GM21360 (cell line): ENCODE data around the gene RBFOX2.
"Not testable (repeated sequence)": the region's sequence is repeated elsewhere in the genome, so short reads cannot be mapped to it uniquely, and the experiment has no call there.

Experiments
- ATAC-seq: cut with Tn5 transposase; IDR thresholded peaks from one replicate; pipeline ENCODE4 v1.9.1; 2021; ENCODE audit warnings: mild to moderate bottlenecking, moderate library complexity; ENCODE audit not compliant: unreplicated experiment

Gene RBFOX2

DNA sequence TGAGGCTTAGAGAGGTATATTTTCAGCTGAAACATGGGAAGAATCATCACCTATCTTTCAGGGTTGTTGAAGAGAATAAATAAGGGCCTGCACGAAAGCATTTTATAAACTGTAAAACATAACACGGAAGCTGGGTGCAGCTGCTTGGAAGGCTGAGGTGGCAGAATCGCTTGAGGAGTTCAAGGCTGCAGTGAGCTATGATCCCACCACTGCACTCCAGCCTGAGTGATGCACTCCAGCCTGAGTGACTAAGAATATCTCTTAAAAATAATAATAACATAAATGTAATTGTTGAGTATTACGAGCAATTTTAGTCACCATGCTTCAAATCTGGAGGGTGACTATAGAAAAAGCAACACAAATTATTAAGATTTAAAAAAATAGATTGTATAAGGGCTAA, 16.3 kb downstream of the RBFOX2 start:
- no peak for ATAC-seq

DNA sequence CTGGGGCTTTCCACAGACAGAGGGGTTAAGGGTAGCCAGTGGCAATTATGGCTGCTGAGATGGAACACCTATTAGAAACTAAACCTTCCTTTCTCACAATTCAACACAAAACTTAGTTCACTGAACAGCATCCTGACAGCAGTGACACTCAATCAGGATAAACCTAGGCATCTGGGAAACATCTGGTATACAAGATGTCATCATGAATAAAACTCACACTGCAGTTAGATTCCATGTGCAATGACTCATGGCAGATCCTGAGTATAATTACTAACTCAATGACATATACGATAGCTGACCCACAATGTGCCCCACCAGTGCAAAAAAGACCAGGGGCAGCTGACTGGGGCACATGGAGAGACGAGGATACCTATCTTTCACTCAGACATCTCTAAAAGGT, 17.7 kb downstream of the RBFOX2 start:
- ATAC-seq, result no peak

DNA sequence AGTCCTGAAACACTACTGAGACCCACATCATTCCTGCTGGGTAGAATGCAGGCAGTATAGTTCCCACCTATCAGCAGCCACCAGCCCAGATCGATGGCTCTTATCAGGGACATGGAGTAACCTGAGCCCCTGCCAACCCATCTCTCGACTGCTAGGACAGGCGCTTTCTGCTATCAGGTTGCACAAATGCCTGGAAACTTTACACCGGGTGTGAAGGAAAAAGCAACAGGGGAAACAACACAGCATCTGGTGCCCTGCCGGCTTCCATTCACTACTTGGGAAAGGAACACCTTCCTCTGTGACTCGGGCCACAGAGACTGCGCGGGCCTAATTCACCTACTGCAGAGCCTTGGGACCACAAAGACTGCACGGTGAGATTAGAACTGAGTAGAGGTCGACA, 18.5 kb downstream of the RBFOX2 start:
- no peak for ATAC-seq

DNA sequence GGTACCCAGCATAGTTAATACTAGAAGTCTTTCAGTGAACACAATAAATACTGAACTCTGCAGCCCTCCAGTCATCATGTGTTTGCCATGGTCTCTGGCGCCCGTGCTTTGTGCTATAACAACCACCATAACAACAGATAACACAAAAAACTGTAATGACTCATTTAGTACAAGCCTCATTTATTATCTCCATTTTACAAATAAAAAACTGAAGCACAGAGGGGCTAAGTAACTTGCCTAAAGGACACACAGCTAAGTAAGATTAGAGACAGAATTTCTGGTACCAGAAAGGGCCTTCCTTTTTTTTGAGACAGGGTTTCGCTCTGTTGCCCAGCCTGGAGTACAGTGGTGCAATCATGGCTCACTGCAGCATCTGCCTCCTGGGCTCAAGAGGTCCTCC, 19.5 kb downstream of the RBFOX2 start:
- ATAC-seq, result no peak

DNA sequence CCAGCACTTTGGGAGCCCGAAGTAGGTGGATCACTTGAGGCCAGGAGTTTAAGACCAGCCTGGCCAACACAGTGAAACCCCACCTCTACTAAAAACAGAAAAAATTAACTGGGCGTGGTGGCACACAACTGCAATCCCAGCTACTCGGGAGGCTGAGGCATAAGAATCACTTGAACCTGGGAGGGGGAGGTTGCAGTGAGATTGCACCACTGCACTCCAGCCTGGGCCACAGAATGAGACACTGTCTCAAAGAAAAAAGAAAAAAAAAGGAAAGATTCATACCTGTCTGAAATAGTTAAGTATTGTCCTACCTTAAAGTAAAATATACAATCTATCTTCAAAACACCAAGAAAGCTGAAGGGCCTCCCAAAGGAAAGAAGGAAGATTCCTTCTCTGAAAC, 20.1 kb downstream of the RBFOX2 start:
- ATAC-seq, result no peak

DNA sequence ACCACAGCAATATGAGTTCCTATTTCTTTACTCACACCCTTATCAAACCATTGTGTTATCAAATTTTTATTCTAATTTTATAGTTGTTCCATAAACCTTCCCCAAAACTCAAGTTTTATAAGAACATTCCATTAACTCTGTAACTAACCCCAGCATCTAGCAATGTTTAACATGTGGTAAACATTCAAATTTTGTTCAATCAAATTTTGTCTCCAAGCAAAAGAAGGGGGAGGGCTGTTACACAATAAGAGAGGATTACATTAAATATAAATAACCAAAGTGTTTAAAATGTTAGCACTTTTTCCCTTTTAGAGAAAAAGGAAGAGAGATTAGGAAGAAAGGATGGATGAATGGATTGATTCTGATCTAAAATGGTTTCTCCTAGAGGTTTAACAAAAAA, 20.5 kb downstream of the RBFOX2 start:
- ATAC-seq, result no peak

DNA sequence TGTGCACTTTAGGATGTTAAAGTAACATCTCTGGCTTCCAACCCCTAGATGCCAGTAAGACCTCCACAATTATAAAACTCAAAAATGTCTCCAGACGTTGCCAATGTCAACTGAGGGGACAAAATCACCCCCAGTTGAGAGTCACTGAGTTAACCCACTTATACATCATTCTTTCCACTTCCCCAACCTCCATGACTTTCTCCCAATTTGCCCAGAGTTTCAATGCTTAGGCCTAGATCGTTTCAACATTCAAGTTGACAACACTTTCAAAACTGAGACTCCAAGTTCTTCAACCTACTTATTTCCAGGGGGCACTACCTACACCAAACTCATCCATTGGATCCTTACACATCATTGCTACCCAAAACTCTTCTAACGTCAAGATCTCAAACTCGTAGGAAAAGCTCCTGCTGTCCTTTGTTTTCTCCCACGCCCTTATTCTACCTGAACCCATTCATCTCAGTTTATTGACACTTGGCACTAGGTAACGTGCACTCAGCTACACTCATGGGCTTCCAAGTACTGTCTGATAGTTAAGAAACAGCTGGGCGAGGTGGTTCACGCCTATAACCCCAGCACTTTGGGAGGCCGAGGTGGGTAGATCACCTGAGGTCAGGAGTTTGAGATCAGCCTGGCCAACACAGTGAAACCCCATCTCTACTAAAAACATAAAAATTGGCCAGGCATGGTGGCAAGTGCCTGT, 24.5 kb downstream of the RBFOX2 start:
- no peak for ATAC-seq

DNA sequence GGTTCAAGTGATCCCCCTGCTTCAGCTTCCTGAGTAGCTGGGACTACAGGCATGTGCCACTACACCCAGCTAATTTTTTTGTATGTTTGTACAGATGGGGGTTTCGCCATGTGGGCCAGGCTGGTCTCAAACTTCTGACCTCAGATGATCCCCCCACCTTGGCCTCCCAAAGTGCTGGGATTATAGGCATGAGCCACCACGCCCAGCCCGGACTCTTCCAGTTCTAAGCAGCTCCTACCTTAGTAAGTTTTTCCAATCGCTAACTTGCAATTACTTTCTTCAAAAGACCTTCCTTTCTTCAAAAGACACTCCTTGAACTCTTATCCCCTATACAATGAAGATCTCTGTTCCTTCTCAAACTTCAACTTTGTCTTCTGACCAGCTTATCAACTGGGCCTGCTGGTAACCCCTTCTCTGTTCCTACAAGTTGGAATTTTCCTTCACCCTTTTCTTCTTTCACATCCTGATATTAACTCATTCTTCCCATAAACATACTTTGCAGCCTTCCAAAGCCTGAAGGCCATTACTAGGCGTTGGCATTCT, 25.8 kb downstream of the RBFOX2 start:
- no peak for ATAC-seq

DNA sequence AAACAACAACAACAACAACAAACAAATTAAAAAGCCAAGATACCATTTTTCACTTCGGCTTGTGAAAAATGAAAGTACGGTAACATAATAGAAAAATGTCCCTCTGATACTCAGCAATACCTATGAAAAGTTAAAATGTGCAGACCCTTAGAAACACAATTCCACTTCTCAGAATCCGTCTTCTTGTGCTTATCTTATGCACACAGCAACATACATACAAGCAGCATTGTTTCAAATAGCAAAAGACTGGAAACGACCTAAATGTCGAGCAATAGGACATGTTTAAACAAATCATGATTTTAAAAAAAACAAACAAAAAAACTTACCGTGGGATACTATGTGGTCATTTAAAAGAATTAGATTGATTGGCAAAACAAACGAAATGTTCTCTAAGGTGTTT, 26.5 kb downstream of the RBFOX2 start:
- ATAC-seq, result no peak

DNA sequence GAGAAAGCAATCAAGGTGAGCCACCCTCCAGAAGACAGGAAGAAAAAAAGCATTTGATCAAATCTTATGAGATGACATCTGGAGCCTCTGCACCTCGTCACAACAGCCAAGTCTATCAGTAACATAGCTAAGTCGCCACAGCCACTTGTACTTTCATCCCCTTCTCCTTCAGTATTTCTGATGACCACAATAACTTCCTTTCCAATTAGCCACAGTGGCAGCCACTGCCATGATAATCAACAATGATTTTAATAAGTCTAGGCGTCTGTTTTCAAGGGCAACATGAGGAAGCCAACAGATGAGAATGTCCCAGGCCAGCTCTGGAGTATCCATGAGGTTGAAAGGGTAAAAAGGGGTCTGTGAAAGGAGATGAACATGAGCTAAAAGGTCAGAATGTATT, 29.9 kb downstream of the RBFOX2 start:
- ATAC-seq, result no peak

DNA sequence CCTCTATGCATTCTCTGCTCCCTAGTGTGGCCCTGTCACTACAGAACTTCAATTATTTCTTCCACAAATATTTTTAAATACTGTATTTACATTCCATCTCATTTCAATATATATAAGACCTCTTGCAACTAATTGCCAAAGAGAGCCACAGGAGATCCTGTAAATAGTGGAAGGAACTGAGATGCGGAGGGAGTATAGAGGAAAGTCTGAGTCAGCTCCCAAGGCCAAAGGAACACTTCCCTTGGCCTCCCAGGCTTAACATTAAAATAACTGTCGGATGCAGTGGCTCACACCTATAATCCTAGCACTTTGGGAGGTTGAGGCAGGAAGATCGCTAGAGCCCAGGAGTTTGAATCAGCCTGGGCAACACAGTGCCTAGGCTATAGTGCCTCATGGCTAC, 31.2 kb downstream of the RBFOX2 start:
- ATAC-seq, result no peak

DNA sequence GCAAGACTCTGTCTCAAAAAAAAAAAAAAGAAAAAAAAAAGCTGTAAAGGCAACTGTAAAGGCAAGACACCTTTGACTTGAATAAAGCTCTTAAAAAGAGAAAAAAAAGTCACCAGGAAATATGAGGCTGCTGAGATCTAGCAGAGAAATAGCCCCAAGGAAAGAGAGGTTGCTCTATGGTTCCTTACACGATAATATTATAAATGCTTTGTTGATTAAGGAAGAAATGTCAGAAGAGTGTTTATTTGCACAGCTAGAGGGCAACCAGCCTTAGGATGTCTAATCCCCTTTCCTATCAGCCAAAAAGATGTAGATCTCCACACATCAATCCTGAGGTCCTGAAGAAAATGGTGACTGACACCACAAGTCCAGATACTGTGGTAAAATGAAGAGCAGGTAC, 32.0 kb downstream of the RBFOX2 start:
- no peak for ATAC-seq

DNA sequence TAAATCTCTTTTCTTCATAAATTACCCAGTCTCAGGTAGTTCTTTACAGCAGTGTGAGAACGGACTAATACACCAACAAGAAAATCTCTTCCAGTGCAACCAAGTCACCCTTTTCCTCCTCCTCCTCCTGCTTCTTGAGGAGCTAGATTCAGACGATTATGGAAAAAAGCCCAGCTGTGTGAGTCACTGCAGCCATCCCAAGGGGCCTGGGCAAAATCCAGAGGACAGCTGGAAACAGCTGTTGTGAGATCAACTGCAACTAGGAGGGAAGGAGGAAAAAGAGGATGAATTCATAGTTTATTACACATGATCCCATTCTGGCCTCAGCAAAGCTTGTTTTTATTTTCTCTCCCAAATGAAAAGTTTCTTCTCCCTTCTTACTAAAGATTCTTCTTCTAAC, 32.9 kb downstream of the RBFOX2 start:
- ATAC-seq, result no peak

DNA sequence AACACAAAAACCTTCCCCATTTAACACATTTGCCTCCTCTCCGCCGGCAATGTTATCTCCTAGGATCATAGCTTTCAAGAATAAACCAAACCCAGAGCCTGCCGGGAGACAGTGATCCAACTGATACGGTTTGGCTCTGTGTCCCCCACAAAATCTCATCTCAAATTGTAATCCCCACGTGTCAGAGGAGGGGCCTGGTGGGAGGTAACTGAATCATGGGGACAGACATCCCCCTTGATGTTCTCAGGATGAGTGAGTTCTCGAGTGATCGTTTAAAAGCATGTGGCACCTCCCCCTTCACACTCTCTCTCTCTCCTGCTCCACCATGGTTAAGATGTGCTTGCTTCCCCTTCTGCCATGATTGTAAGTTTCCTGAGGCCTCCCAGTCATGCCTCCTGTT, 33.3 kb downstream of the RBFOX2 start:
- ATAC-seq, result no peak

DNA sequence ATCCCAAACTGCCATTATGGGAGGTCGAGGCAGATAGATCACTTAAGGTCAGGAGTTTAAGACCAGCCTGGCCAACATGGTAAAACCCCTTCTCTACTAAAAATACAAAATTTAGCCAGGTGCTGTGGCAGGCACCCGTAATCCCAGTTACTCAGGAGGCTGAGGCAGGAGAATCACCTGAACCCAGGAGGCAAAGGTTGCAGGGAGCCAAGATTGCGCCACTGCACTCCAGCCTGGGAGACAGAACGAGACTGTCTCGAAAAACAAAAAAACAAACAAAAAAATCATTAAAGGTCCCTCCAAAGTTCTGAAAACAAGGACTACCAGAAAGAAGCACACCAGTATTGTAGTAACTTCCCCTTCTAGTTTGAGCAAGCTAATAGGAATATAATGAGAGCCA, 34.9 kb downstream of the RBFOX2 start:
- ATAC-seq, result not testable (repeated sequence)

DNA sequence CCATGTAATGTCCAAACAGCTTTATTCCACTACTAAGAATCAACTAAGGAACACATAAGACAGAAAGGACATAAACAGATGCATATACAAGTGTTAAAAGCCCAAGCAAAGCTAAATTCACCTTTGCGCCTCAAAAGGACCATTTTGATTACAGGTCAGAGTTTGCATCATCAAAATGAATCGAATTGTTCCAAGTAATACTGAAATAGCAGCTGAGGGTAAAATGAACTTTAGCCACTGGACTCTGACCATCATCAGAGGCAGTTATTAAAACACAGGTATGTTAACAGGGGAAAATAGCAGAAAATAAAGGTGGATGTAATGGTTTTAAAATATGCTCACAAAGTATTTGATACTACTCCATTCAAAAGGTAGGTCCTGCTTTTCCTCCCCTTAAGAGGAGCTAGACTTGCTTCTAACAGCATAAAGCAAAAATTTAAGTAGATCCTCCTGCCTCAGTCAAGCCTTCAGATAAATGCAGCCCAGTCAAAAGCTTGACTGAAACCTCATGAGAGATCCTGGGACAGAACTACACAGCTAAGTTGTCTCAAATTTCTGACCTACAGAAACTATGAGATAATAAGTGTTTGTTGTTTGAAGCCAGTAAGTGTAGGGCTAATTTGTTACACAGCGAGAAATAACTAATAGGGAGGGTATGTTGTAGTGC, 35.4 kb downstream of the RBFOX2 start:
- no peak for ATAC-seq

DNA sequence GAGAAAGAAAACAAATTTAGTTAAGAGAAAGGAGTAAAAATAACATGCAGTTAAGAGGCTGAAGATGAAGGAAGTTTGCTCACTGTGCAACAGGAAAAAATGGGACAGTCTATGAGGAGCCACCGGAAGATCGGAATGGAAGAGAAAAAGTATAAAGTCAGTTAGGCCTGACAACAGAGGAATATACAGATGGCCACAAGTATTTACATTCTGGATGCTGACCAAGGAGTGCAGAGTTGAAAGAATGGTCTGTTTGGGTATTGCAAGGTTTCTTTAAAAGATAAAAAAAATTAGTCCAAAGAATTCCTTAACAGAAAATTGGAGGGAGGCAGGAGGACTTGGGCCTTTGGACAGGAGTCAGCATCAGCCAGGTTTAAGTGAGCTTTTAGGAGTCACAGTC, 37.5 kb downstream of the RBFOX2 start:
- ATAC-seq, result no peak

DNA sequence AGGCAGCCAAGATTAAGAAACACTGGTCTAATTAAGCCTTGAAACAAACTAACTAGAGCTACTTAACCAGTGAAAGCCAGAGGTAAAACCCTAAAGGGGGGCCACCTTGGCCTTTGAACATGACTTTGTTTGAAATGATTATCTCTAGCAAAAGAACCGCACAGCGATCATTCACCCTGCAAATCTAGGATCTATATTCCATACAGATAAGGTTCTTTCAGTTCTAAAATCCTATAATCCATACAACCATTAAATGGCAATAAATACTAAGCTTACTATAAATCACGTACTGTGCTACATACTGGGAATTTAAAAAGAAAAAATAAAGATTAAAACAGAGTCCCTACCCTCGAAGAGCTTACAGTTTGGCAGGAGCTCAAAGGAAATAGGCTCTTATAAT, 40.6 kb downstream of the RBFOX2 start:
- no peak for ATAC-seq

DNA sequence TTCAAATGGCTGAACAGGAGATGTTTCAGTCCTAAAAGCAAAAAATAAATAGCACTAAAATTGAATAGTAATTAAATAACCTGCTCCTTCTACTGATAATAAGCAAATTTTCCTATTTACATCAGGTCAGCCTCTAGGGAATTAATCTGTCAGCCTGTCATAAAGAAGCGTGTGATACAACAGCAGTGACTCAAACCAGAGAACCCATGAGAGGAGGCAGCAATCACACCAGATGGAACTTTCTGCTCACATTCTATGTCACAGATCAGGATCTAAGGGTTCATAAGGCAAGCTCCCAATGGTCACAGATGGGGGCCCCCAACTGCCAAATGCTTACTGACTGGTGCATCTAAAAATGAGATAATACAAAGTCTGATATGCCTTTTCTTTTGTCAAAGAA, 41.1 kb downstream of the RBFOX2 start:
- no peak for ATAC-seq

DNA sequence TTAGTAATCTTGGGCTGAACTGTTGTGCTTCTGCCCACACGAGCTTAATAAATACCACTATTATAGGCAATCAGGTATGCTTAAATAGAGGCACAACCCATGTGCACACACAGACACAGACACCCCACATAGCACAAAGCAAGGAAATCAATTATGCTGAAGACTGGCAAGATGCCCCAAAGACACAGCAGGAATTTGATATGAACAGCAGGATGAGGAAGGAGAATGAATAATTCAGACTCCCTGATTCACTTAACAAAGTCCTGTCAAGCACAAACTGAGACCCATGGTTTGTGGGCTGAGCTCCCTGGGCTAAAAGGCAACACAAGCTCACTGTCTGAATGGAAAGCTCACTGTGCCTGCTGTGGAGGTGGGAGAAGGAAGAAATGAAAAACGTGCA, 42.5 kb downstream of the RBFOX2 start:
- no peak for ATAC-seq

DNA sequence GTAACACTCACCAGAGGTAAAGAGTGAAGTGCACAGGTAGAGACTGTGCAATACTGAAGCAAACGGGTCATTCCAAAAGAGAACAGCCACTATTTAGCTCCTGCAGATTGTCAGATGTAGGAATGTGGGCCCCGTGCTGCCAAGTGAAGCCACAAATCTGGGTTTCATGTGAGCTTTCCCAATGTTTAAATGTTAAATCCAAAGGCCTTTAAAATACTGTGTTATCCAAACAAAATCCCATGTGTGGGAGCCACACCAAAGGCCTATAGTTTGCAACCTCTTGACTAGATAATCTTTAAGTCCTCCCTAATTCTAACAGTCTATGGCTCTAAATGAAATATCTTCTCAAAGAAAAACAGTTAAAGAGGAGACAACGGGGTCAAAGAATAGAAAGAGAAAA, 43.3 kb downstream of the RBFOX2 start:
- no peak for ATAC-seq
